Left lung (tissue), 10 donors: ENCODE data around the gene OTUB2. TPM values are rescaled to one million over a fixed set of nuclear protein-coding genes. Genes with fewer than 3 reads are reported as not detected.

ENCODE experiments used
- ATAC-seq: fragments of 200-7000 bp; cut with Tn5 transposase; one replicate; pipeline ENCODE4 v1.9.1; 2020; ENCODE audit warnings: moderate library complexity
- DNase-seq, 4 donors: peaks; one replicate each; pipeline ENCODE4 v3.0.0-alpha.2; 2013 to 2020
- H3K27ac ChIP-seq, 2 donors: fragments of 200-600 bp; sonication (generic) in 1 of 2; one replicate each; pipeline versions ENCODE4 v1.5.0 to v1.8.0; 2020 to 2021
- H3K27me3 ChIP-seq, 2 donors: fragments of 200-600 bp; sonication (generic) in 1 of 2; one replicate each; pipeline versions ENCODE4 v1.5.0 to v1.8.0; 2020 to 2021
- H3K36me3 ChIP-seq, 2 donors: fragments of 200-600 bp; sonication (generic) in 1 of 2; one replicate each; pipeline versions ENCODE4 v1.5.0 to v1.8.0; 2020 to 2021
- H3K4me1 ChIP-seq, 2 donors: fragments of 200-600 bp; one replicate each; pipeline ENCODE4 v1.8.0; 2021
- H3K4me3 ChIP-seq, 2 donors: fragments of 200-600 bp; sonication (generic) in 1 of 2; one replicate each; pipeline versions ENCODE4 v1.5.0 to v1.8.0; 2020 to 2021; ENCODE audit warnings: mild to moderate bottlenecking in 1 of 2
- H3K9me3 ChIP-seq, 2 donors: fragments of 200-600 bp; sonication (generic) in 1 of 2; one replicate each; pipeline versions ENCODE4 v1.5.0 to v1.8.0; 2020 to 2021
- intact Hi-C, 2 donors: fragments of 100-400 bp; cut with DNase I; formaldehyde crosslinking; loops; one replicate each; pipeline versions ENCODE4 v1.11.2 to v1.14.2; 2022
- polyA plus RNA-seq, 6 donors: library from polyadenylated mRNA; unstranded; fragments of 120-200 nt; gene quantifications; one replicate each; pipeline ENCODE4 v1.2.1, GENCODE V29; 2013; ENCODE audit not compliant: insufficient read length in 6 of 6
- total RNA-seq, 2 donors: library from RNA; stranded (reverse); fragmentation: NEBNext Ultra II Directional; extraction: Animal tissue kit (Norgen Biotek cat#: 25700); gene quantifications; one replicate each; pipeline ENCODE4 v1.2.1, GENCODE V29; 2021
- TF ChIP-seq, protein P1 (sequence below), 2 donors: fragments of 200-600 bp; sonication (generic) in 1 of 2; IDR thresholded peaks; one replicate each; pipeline versions ENCODE4 v1.5.0 to v1.8.0; 2021; ENCODE audit warnings: antibody characterized with exemption in 2 of 2
- donor health status: DM: no; HTN: yes; CAD: no.
- donor health status: DM: no; HTN: no; CAD: no.

The OTUB2 gene
- total and polyA plus RNA-seq, 8 donors = 1.2 to 5.4 (median 3.9) TPM

DNA sequence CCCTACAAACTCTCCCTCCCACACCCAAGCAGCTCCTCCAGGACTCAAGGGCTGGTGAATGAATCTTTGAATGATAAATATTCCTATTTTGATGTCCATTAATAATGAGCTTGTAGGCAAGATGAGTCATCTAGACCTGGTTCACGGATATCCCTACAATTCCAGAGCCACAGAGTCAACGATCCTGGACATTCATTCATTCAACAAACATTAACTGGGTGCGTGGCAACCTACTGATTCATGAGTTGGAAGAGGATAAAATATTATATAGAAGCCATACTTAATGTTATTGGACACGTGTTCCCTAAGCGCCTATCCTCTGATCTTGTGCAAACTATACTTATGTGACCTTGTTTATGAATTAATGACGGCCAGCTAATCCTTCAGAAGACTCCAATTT is 420 bp upstream of the OTUB2 start:
- DNase-seq (no peak), ATAC-seq (no peak)
- Histone ChIP-seq H3K36me3 (no peaks in the 10 kb centered on the region), H3K4me3 (peak overlapping the region in 1 of 2 donors; percentile 68), H3K27ac (no peak overlapping the region), H3K9me3 (no peaks in the 10 kb centered on the region), H3K4me1 (peaks cover 5 to 23% of the 10 kb centered on the region in 2 donors), H3K27me3 (no peaks in the 10 kb centered on the region)
- intact Hi-C loops = no loop called here
- TF ChIP-seq, protein P1, sequence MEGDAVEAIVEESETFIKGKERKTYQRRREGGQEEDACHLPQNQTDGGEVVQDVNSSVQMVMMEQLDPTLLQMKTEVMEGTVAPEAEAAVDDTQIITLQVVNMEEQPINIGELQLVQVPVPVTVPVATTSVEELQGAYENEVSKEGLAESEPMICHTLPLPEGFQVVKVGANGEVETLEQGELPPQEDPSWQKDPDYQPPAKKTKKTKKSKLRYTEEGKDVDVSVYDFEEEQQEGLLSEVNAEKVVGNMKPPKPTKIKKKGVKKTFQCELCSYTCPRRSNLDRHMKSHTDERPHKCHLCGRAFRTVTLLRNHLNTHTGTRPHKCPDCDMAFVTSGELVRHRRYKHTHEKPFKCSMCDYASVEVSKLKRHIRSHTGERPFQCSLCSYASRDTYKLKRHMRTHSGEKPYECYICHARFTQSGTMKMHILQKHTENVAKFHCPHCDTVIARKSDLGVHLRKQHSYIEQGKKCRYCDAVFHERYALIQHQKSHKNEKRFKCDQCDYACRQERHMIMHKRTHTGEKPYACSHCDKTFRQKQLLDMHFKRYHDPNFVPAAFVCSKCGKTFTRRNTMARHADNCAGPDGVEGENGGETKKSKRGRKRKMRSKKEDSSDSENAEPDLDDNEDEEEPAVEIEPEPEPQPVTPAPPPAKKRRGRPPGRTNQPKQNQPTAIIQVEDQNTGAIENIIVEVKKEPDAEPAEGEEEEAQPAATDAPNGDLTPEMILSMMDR (IDR thresholded peaks at IDR 0.05) = no peak

DNA sequence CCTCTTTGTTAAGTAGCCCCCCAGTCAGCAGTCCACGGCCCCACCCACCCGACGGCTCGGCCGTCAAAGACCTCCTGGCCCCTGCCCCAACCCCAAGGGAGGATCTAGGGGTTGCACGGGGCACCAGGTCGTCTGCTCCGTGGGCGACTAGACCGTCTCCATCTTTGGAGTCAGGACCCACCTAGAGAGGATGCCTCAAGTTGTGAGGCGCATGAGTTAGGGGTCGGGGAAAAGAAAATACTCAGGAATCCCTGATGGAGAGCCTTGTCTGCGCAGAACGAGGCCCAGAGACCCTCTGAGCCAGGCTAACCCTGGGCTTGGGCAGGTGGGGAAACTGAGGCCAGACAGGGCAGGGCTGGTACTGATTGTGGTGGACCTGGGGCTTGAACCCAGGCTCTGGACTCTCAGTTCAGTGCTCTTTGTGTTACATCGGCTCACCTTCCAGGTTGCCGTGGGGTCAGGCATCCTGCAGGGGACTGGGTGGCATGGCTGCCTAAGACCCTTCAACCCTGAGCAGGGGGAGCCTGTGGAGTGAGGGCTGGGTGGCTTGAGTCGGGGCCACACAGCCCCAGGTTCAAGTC is 839 bp downstream of the OTUB2 start:
- peak overlapping the region; percentile 68 to 69 for H3K4me3 ChIP-seq
- H3K4me1 ChIP-seq = peaks cover 5 to 23% of the 10 kb centered on the region in 2 donors
- intact Hi-C loops = no loop called here
- no peaks in the 10 kb centered on the region for H3K27me3 ChIP-seq
- TF ChIP-seq, protein P1 (IDR thresholded peaks at IDR 0.05) = no peak
- no peak overlapping the region for H3K27ac ChIP-seq
- no peaks in the 10 kb centered on the region for H3K9me3 ChIP-seq
- ATAC-seq (no peak), DNase-seq (no peak)
- H3K36me3 ChIP-seq = no peaks in the 10 kb centered on the region

DNA sequence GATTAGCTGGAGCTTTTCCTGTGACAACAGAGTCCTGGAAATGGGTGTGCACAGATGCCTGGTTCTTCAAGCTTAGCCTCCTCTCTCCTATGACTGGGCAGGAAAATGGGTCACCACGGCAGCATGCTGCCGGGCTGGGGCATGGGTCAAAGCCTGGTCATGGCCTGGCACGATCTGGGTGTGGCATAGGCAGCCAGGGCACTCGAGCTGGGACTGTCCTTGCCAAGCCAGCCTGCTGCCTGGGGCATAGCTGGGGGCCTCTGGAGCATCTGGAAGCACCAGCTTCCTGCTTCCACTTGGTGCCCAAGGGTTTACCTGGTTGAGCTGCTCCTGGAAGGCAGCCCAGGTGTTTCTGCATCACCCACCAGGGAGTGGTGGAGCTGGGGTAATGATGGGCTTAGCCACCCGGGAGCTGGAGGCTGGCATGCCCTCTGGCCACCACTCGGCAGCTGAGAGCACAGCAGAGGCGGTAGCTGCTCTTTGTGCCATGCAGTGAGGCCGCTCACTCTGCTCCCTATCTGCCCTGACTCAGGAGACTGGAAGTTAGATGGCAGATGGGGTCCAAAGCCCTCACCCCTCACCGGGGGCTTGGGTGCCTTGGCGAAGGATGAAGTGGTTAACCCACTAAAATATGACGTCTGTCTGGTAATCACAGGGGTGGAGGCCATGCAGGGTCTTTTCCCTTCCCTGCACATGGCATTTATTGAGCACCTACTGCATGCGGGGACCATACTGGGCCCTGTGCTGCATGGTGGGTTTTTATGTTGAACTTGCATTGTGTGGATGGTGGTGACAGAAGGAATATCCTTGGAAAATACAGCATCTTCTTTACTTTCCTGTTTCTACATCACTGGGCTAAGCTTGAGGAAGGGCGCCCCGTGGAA is 1.7 kb downstream of the OTUB2 start:
- no peaks in the 10 kb centered on the region for H3K9me3 ChIP-seq
- no peak overlapping the region for H3K27ac ChIP-seq
- TF ChIP-seq, protein P1 (IDR thresholded peaks at IDR 0.05) = no peak
- peaks cover 5 to 23% of the 10 kb centered on the region in 2 donors for H3K4me1 ChIP-seq
- ATAC-seq (no peak), DNase-seq (peak in 1 of 4 donors; percentile 77)
- no peak overlapping the region for H3K4me3 ChIP-seq
- no peaks in the 10 kb centered on the region for H3K36me3 ChIP-seq
- H3K27me3 ChIP-seq = no peaks in the 10 kb centered on the region
- intact Hi-C loops = no loop called here

DNA sequence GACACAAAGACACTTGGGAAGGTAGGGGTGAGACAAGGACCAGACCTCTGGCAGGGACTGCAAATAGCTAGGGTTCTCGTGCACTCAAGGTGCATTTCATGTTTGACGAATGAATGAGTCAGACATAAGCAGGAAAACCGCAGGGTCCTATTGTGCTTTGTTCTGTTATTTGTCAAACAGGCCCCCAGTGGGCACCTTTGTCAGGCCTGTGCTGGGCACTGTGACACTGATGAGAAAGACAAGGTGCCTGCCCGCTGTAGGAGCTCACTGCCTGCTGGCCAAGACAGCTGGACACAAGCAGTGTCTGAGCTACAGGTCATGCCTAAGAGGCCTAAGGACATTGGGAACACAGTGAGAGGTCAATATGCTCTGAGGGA is 2.3 kb downstream of the OTUB2 start:
- H3K27ac ChIP-seq = no peak overlapping the region
- no peak for ATAC-seq
- no peaks in the 10 kb centered on the region for H3K9me3 ChIP-seq
- H3K36me3 ChIP-seq = no peaks in the 10 kb centered on the region
- no peaks in the 10 kb centered on the region for H3K27me3 ChIP-seq
- DNase-seq = no peak
- no peak overlapping the region for H3K4me3 ChIP-seq
- intact Hi-C loops = no loop called here
- TF ChIP-seq, protein P1 (IDR thresholded peaks at IDR 0.05) = no peak
- H3K4me1 ChIP-seq = peaks cover 5 to 23% of the 10 kb centered on the region in 2 donors

DNA sequence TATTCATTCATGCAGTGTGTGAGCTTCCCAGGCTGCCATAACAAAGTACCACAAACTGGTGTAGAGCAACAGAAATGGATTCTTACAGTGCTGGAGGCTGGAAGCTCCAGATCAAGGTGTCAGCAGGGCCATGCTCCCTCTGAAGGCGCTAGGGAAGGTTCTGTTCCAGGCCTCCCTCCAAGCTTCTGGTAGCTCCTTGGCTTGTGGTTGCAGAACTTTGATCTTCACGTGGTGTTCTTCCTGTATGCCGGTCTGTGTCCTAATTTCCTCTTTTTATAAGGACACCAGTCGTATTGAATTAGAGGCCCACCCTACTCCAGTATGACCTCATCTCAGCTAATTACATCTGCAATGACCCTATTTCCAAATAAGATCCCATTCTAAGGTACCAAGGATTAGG is 3.1 kb downstream of the OTUB2 start:
- H3K36me3 ChIP-seq = no peaks in the 10 kb centered on the region
- DNase-seq (no peak), ATAC-seq (no peak)
- intact Hi-C loops = no loop called here
- no peaks in the 10 kb centered on the region for H3K9me3 ChIP-seq
- no peak overlapping the region for H3K27ac ChIP-seq
- H3K4me3 ChIP-seq = no peak overlapping the region
- TF ChIP-seq, protein P1 (IDR thresholded peaks at IDR 0.05) = no peak
- no peaks in the 10 kb centered on the region for H3K27me3 ChIP-seq
- peaks cover 5 to 23% of the 10 kb centered on the region in 2 donors for H3K4me1 ChIP-seq
